ENCODE results near the gene CSPG4.
"Not testable (repeated sequence)": the region's sequence is repeated elsewhere in the genome, so short reads cannot be mapped to it uniquely, and the experiment has no call there.

CSPG4 gene

GRCh38 chr15:75738014-75738646 lies 25.5 kb upstream of the CSPG4 start:
- DNase-seq: no peak

DNA sequence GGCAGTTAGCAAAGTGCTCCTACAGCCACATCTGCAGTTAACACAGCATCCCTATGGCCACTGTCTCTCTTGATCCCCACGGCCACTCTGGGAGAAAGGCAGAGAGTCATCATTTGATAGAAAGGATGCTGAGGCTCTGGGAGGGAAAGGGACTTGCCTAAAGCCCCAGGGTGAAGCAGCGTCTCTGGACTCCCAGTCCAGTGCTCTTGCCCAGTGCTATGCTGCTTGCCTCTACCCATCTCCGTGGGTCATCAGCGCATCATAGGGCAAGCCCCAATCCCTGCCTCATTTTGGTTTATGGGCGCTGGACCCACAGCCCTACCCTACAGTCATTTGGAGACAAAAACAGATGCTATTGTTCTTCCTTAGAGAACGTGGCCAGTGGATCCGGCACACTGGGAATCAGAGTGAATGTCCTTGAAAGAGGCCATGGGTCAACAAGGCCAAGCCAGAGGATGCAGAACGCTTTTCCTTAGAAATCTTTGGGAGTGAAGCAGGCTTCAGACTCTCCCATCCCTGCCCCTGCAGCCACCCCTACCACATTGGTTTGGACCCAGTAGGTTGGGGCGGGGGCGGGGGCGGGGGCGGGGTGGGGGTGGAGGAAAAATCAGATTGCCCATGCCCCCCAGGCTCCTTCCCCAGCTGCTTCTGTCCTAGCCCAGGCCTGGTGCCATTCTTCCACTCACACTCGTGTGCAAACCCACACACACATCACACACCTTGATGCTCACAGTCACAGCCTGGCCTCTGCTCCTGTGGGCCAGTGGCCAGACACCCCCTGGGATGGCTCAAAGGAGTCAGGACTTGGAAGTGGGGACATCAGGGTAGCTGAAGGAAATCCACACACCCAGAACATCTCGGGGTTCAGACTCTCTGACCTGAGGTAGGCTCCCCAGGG lies 24.7 kb upstream of the CSPG4 start:
- not testable (repeated sequence) for DNase-seq

DNA sequence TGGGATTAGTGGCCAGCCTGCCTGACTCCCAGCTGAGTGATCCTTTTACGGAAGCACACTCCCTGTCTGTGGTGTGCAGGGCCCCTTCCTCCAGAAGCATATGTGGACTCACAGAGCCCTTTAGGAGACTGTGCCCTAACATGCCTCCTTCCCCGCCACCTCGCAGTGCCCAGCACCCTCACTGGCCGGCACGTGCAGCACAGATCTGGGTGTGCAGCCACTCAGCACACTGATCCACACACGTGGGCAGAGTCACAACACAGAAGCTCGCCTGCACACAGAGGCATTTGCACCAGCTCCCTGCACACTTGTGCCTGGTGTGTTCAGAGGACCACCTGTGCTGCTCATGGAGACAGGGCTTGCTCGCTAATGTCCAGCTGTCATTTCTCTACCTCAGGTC lies 23.6 kb upstream of the CSPG4 start:
- DNase-seq: no peak

- not testable (repeated sequence) for DNase-seq
Measured at GRCh38 chr15:75734861-75735760, 22.5 kb upstream of the CSPG4 start.

- DNase-seq: no peak
Measured at GRCh38 chr15:75733761-75734651, 21.4 kb upstream of the CSPG4 start.

- DNase-seq: peak; percentile 24
Measured at GRCh38 chr15:75732809-75733451, 20.3 kb upstream of the CSPG4 start.

DNA sequence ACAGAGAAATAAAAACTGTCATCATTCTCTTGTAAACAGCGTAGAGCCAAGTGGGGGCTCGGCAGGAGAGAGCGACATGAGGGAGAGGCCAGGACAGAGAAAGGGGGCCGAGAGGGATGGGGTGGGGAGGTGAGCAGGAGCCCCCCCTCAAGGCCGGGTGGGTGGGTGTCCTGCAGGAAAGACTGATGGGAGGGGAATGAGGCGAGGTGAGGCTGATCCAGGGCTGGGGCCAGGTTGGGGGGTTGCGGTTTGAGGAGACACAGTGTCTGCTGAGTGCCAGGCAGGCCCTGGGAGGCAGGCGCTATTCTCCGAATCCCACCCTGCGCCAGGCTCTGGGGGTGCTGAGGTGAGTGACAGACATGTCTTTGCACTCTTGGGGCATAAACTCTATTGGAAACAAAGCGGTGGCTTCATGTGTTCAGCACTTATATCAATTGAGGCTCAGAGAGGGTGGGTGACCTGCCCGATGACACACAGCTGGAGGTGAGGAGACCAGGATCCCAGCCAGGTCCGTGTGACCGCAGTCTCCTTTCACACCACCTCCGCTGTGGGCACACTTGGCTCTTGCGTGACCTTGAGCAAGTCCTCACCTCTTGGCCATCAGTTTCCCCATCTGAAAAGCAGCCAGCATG lies 19.6 kb upstream of the CSPG4 start:
- DNase-seq: no peak

- DNase-seq: no peak
Measured at GRCh38 chr15:75731248-75732151, 18.9 kb upstream of the CSPG4 start.

DNA sequence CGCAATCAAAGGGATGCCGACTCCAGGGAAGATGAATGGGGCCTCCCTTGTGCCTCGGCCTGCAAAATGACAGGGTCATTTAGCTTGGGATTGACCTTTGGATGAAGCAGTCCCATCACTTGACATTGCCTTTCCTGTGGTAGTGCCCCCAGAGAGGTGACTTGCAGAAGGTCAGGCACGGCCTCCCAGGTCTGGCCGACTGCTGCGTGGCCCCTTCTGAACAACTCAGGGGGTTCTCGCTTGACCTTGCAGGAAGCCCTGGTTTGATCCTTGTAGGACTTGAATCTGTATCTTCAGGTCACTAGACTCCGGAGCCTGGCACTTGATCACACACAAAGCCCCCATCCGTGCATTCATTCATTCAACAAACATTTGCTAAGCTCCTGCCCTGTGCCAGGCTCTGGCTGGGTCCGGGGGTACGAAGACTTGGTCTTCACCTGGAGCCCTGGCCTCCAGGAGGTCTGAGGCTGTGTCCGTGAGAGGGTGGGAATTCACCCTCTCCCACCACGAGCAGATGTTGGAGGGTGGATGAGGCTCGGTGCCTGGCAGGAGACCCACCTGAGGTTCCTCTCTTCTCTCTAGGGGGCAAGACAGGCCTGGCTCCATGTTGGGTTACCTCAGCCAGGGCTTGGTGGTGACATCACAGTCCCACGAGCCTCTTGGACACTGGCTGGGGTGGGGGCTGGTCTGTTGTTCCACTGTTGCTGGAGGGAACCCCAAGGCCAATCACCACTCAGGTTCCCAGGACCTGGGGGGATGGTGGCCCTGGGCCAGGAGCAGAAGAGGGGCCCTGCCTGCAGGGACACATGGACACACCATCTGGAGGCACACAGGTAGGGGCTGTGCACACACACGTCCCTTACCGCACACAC lies 18.0 kb upstream of the CSPG4 start:
- DNase-seq: not testable (repeated sequence)

- no peak for DNase-seq
Measured at GRCh38 chr15:75729326-75730069, 16.9 kb upstream of the CSPG4 start.

GRCh38 chr15:75727851-75728715 lies 15.4 kb upstream of the CSPG4 start:
- peak; percentile 67 for DNase-seq

DNA sequence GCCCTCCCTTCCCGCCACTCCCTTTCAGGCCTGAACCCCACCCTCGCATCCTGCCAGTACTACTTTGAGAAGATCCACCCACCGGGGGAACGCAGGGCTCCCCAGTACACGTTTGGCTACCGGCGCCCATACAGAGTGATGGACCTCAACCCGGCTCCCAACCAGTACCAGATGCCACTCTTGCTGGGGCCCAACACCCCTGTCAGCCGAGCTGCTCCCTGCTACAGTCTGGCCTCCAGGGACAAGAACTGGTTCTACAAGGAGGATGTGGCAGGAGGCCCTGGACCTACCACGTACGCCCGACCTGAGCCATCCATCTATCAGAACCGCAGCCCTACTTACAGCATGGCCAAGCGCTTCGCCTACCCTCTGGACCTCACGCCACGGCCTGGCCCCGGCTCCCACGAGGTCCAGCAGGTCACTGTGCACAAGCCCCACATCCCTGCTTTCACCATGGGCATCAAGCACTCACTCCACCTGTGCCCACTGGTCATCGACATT lies 14.4 kb upstream of the CSPG4 start:
- DNase-seq: no peak

DNA sequence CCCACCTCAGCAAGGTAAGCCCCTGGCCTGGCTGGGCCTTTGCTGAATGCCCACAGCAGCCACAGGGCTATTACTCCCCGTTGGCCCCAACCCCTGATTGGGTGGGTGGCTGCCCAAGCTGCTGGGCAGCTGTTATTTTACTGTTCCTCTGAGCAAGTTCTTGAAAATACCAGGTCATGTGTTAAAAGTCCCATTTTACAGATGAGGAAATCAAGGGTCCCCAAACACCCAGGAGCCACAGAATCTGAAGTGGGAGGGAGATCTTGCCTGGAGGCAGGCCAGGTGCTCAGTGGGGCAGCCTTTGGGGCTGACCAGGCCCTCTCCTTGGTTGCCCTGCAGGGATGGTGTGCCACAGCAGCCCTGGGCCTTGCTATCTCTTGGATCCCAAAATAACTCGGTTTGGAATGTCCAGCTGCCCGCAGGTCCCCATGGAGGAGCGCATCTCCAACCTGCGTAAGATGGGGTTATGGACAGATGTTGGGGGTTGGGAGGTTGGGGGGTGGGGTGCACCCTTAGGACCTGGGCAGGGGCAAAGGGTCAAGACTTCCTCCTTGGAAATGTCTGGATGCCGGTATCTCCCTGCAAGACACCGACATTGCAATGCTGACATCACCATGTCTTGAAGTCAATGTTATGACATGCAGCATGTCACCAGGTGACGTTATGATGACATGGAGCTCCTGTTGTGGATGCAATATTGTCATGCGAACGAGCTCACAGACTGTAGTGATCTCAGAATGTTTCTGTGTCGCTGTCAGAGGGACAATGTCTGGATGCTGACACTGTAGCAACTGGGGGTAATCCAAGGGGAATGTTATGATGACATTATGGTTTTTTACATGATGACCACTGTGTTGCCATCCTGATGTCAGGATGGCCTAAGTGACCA lies 13.3 kb upstream of the CSPG4 start:
- no peak for DNase-seq

- no peak for DNase-seq
Measured at GRCh38 chr15:75725006-75725718, 12.5 kb upstream of the CSPG4 start.

Data from T-helper 9 cell (primary cell).